Suprapubic skin (tissue), 4 donors: ENCODE data around the gene CTNNA2. TPM values are rescaled to one million over a fixed set of nuclear protein-coding genes. Genes with fewer than 3 reads are reported as not detected.

Experiments used
- DNase-seq, 2 donors: peaks; one replicate each; pipeline ENCODE4 v3.0.0-alpha.2; 2019; ENCODE audit warnings: low spot score in 2 of 2
- H3K27ac ChIP-seq: fragments of 200-600 bp; sonication (generic); one replicate; pipeline ENCODE4 v1.5.1; 2019
- H3K27me3 ChIP-seq: fragments of 200-600 bp; sonication (generic); one replicate; pipeline ENCODE4 v1.5.1; 2019
- H3K36me3 ChIP-seq: fragments of 200-600 bp; sonication (generic); one replicate; pipeline ENCODE4 v1.5.1; 2019
- H3K4me1 ChIP-seq: fragments of 200-600 bp; sonication (generic); one replicate; pipeline ENCODE4 v1.5.1; 2019
- H3K4me3 ChIP-seq: fragments of 200-600 bp; sonication (generic); one replicate; pipeline ENCODE4 v1.5.1; 2019; ENCODE audit warnings: mild to moderate bottlenecking
- H3K9me3 ChIP-seq: fragments of 200-600 bp; sonication (generic); one replicate; pipeline ENCODE4 v1.5.1; 2019
- EP300 ChIP-seq: sonication (generic); formaldehyde crosslinking; IDR thresholded peaks from one replicate; pipeline ENCODE4 v1.6.1; 2017; ENCODE audit warnings: antibody characterized with exemption
- POLR2A ChIP-seq, 2 donors: fragments of 450-650 bp; IDR thresholded peaks; one replicate each; pipeline ENCODE4 v1.6.1; 2017; ENCODE audit warnings: antibody characterized with exemption in 2 of 2, mild to moderate bottlenecking in 2 of 2, moderate library complexity in 2 of 2
- POLR2AphosphoS5 ChIP-seq, 3 donors: sonication (generic); formaldehyde crosslinking; IDR thresholded peaks; one replicate each; pipeline ENCODE4 v1.6.1; 2017; ENCODE audit warnings: antibody characterized with exemption in 3 of 3
- WGBS: methylation state at CpG from one replicate; pipeline ENCODE4 v1.1.5; 2018; 5-methylcytosine and 5-hydroxymethylcytosine counted together
- total RNA-seq, 4 donors: library from RNA; depleted of rRNA; stranded (reverse); fragments of >200 nt; gene quantifications; one replicate each; pipeline ENCODE4 v1.1.0, GENCODE V29; 2016
- TF ChIP-seq, protein P1 (sequence below), 2 donors: fragments of 200-600 bp in 1 of 2; fragments of 450-650 bp in 1 of 2; sonication (generic) in 1 of 2; IDR thresholded peaks; one replicate each; pipeline ENCODE4 v1.5.1; 2016 to 2019; ENCODE audit warnings: antibody characterized with exemption in 2 of 2, mild to moderate bottlenecking in 1 of 2, moderate library complexity in 1 of 2

CTNNA2 gene
- total RNA-seq, 4 donors from 2014 or later = 0.15 to 0.21 TPM; not detected in 2

DNA sequence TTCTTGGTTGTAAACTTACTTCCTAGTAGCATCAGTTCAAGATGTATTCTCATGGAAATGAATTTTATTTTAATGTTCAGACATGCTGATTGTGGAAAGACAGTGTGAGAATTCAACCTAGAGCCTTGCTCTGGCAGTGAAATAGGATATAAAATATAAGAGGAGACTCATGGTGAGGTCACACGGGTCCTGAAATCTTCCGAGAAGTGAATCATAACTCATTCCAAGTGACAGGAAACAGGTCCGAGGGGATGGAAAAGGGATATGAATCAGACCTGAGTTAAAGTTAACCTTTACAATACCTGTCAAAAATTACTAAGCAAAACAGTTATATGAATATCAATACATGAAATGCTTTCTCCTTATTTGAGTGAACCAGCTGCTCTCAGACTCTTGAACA is 976.9 kb downstream of the CTNNA2 start:
- Histone ChIP-seq H3K9me3 (peaks cover 3% of the 10 kb centered on the region), H3K36me3 (no peaks in the 10 kb centered on the region), H3K27me3 (no peaks in the 10 kb centered on the region), H3K4me3 (no peak overlapping the region), H3K27ac (no peak overlapping the region), H3K4me1 (no peaks in the 10 kb centered on the region)
- WGBS = 13% methylated on average over 3 of the region's 3 CpGs
- DNase-seq = no peak
- TF ChIP-seq EP300 (no peak), POLR2A (IDR thresholded peaks at IDR 0.05) (no peak), POLR2AphosphoS5 (IDR thresholded peaks at IDR 0.05) (no peak)
- TF ChIP-seq, protein P1, sequence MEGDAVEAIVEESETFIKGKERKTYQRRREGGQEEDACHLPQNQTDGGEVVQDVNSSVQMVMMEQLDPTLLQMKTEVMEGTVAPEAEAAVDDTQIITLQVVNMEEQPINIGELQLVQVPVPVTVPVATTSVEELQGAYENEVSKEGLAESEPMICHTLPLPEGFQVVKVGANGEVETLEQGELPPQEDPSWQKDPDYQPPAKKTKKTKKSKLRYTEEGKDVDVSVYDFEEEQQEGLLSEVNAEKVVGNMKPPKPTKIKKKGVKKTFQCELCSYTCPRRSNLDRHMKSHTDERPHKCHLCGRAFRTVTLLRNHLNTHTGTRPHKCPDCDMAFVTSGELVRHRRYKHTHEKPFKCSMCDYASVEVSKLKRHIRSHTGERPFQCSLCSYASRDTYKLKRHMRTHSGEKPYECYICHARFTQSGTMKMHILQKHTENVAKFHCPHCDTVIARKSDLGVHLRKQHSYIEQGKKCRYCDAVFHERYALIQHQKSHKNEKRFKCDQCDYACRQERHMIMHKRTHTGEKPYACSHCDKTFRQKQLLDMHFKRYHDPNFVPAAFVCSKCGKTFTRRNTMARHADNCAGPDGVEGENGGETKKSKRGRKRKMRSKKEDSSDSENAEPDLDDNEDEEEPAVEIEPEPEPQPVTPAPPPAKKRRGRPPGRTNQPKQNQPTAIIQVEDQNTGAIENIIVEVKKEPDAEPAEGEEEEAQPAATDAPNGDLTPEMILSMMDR (IDR thresholded peaks at IDR 0.05) = no peak

DNA sequence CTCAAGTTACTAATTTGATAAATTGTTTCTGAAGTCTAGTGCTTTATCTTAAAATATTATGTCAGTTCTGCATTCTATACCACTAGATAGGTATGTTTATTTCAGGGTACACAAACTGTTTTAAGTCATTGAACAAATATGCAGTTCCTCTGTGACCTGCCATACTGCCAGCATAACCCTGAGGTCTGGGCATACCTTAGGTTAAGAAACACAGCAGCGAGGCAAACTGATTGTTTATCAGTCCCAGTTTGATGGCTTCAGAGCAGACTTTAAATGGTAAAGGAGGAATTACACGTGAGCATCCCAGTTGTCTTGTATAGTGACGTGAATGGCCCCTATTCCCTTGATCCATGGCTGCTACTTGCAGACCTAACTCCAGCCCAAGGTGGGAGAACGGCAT is 978.1 kb downstream of the CTNNA2 start:
- Histone ChIP-seq H3K36me3 (no peaks in the 10 kb centered on the region), H3K4me1 (no peaks in the 10 kb centered on the region), H3K4me3 (no peak overlapping the region), H3K27ac (no peak overlapping the region), H3K27me3 (no peaks in the 10 kb centered on the region), H3K9me3 (peaks cover 3% of the 10 kb centered on the region)
- TF ChIP-seq, protein P1 (IDR thresholded peaks at IDR 0.05) = no peak
- no peak for TF ChIP-seq EP300
- no peak for TF ChIP-seq POLR2AphosphoS5 (IDR thresholded peaks at IDR 0.05)
- TF ChIP-seq POLR2A (IDR thresholded peaks at IDR 0.05) = no peak
- WGBS = 69% methylated on average over 4 of the region's 4 CpGs
- no peak for DNase-seq

DNA sequence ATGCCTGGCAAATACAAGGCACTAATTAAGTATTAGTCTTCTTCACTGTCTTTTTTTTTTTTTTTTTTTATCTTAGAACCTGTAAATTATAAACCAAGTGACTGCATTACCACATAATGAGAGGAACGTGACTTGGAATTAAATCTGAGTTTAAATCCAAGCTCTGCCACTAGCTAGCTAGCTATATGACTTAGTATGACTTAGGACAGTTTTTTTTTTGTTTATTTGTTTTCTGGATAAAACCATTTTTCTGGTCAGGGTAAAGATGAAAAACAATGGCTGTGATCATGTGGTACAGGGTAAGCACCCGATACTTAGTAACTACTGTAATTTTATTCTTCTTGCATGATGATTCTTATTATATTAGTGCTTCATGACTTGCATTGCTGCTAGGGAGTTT is 983.5 kb downstream of the CTNNA2 start:
- no peak for DNase-seq
- Histone ChIP-seq H3K9me3 (peaks cover 3% of the 10 kb centered on the region), H3K36me3 (no peaks in the 10 kb centered on the region), H3K4me1 (no peaks in the 10 kb centered on the region), H3K27me3 (no peaks in the 10 kb centered on the region), H3K27ac (no peak overlapping the region), H3K4me3 (no peak overlapping the region)
- TF ChIP-seq, protein P1 (IDR thresholded peaks at IDR 0.05) = no peak
- TF ChIP-seq POLR2AphosphoS5 (IDR thresholded peaks at IDR 0.05) (no peak), POLR2A (IDR thresholded peaks at IDR 0.05) (no peak)
- WGBS = 68% methylated on average over 2 of the region's 2 CpGs

DNA sequence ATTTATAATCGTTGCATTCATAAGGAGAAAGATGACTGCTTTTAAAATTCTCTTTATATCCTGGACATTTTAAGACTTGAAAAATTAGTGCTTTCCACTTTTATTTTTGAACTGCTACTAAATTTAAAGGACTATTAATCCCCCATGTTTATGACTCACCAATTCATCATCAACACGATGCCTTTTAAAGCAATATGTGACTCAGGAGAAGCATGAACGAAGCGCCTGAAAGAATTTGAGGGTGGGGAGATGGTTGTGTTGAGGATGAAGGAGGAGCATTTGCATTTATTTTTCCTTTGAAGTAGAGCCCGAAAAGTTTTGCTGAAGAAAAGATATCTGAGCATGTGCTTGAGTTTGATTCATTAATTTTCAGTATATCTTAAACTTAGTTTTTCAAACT is 983.9 kb downstream of the CTNNA2 start:
- Histone ChIP-seq H3K9me3 (peaks cover 3% of the 10 kb centered on the region), H3K27me3 (no peaks in the 10 kb centered on the region), H3K4me1 (no peaks in the 10 kb centered on the region), H3K36me3 (no peaks in the 10 kb centered on the region), H3K27ac (no peak overlapping the region), H3K4me3 (no peak overlapping the region)
- DNase-seq = no peak
- TF ChIP-seq EP300 (no peak), POLR2A (IDR thresholded peaks at IDR 0.05) (no peak), POLR2AphosphoS5 (IDR thresholded peaks at IDR 0.05) (no peak)
- TF ChIP-seq, protein P1 (IDR thresholded peaks at IDR 0.05) = no peak
- 38% methylated on average over 5 of the region's 5 CpGs for WGBS

DNA sequence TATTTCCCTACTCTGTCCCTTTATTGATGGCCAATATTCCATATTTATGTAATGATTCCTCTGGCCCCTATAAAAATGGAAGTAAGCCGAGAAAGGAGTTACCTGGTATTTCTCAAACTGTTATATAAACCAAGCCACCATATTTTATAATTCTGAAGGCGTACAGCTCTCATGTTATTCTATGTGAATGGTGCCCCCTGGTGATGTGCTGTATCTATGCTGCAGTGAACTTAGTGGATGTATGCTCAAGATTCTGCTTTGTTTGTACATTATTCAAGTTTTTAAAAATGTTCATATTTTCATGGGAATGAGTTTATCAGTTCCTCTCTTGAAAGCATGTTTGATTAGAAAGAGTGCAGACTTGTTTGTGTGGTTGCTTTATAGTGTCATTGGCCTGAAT is 986.2 kb downstream of the CTNNA2 start:
- Histone ChIP-seq H3K9me3 (no peaks in the 10 kb centered on the region), H3K27me3 (no peaks in the 10 kb centered on the region), H3K4me3 (no peak overlapping the region), H3K27ac (no peak overlapping the region), H3K4me1 (no peaks in the 10 kb centered on the region), H3K36me3 (no peaks in the 10 kb centered on the region)
- WGBS = 23% methylated on average over 2 of the region's 2 CpGs
- TF ChIP-seq POLR2AphosphoS5 (IDR thresholded peaks at IDR 0.05) (no peak), EP300 (no peak), POLR2A (IDR thresholded peaks at IDR 0.05) (no peak)
- TF ChIP-seq, protein P1 (IDR thresholded peaks at IDR 0.05) = no peak
- no peak for DNase-seq
